A549 (cell line): ENCODE measurements around the gene BDNF. TPM values are rescaled to one million over a fixed set of nuclear protein-coding genes. Genes with fewer than 3 reads are reported as not detected.
A peak's percentile ranks its signal among the peaks of the same experiment; 100 is the strongest.

Experiments
- ATAC-seq, 2 experiments: fragments of 200-7000 bp in 1 of 2; fragments of >200 bp in 1 of 2; cut with Nextera tagmentation in 1 of 2; cut with Tn5 transposase in 1 of 2; 3 replicates each; pipeline versions ENCODE4 v1.8.0 to v1.9.1; 2018 to 2020; ENCODE audit warnings: mild to moderate bottlenecking in 1 of 2, moderate library complexity in 1 of 2
- CTCF ChIA-PET: fragments of 300-600 bp; sonication (Branson Sonifier 250); formaldehyde crosslinking; extraction: SDS; loops from one replicate; lab custom pipeline; 2021; ENCODE audit warnings: antibody characterized with exemption, inconsistent platforms; lab: Yijun Ruan, JAX
- POLR2A ChIA-PET: fragments of 350-600 bp; formaldehyde crosslinking; extraction: SDS; loops from one replicate; lab custom pipeline; 2021; ENCODE audit warnings: antibody characterized with exemption, inconsistent platforms; lab: Yijun Ruan, JAX
- DNase-seq, 2 experiments: peaks; one replicate each; pipeline versions ENCODE4 v3.0.0 to v3.0.0-alpha.2; 2011 to 2016; ENCODE audit warnings: low read depth in 1 of 2, low spot score in 1 of 2
- FAIRE-seq: peaks from 2 replicates; lab custom pipeline; 2011; peaks lifted over from hg19 to GRCh38; lab: Jason Lieb, UNC
- H3K27ac ChIP-seq, 2 experiments: fragments of >200 bp; sonication (Bioruptor Twin); formaldehyde crosslinking; 3 replicates each; pipeline ENCODE4 v1.5.1; 2016 to 2017
- H3K4me1 ChIP-seq: fragments of >200 bp; sonication (Bioruptor Twin); formaldehyde crosslinking; 3 replicates; pipeline ENCODE4 v1.6.1; 2016
- H3K4me2 ChIP-seq: fragments of >200 bp; sonication (Bioruptor Twin); formaldehyde crosslinking; 3 replicates; pipeline ENCODE4 v1.6.1; 2016
- H3K4me3 ChIP-seq: fragments of >200 bp; sonication (Bioruptor Twin); formaldehyde crosslinking; 3 replicates; pipeline ENCODE4 v1.5.1; 2016
- H3K9me3 ChIP-seq: fragments of >200 bp; sonication (Bioruptor Twin); formaldehyde crosslinking; 3 replicates; pipeline ENCODE4 v1.6.1; 2016
- CBX8 ChIP-seq: fragments of 200-600 bp; sonication (generic); IDR thresholded peaks from 2 replicates; pipeline ENCODE4 v1.6.1; 2016
- CHD2 ChIP-seq: fragments of 150-350 bp; IDR thresholded peaks from 2 replicates; pipeline ENCODE4 v1.6.1; 2014; ENCODE audit warnings: low read length; ENCODE audit not compliant: partially characterized antibody
- CHD4 ChIP-seq: fragments of 200-600 bp; sonication (generic); IDR thresholded peaks from 2 replicates; pipeline ENCODE4 v1.6.1; 2016; ENCODE audit warnings: antibody characterized with exemption, mild to moderate bottlenecking, borderline replicate concordance
- EP300 ChIP-seq, 2 experiments: fragments of >200 bp; sonication (Bioruptor Twin); formaldehyde crosslinking; IDR thresholded peaks; 2 replicates in 1 of 2; 3 replicates in 1 of 2; pipeline ENCODE4 v1.6.1; 2016 to 2017
- FOSL2 ChIP-seq, 2 experiments: fragments of 450-650 bp in 1 of 2; fragments of >200 bp in 1 of 2; sonication (Bioruptor Twin) in 1 of 2; formaldehyde crosslinking; IDR thresholded peaks; 2 replicates each; pipeline versions ENCODE4 v1.5.0 to v1.6.1; 2016 to 2020; ENCODE audit warnings: mild to moderate bottlenecking in 1 of 2, moderate library complexity in 1 of 2
- GATA3 ChIP-seq: IDR thresholded peaks from 2 replicates; pipeline ENCODE4 v1.6.1; 2012; ENCODE audit warnings: borderline replicate concordance
- HEYL ChIP-seq: fragments of 250-450 bp; sonication (Bioruptor Pico); IDR thresholded peaks from 2 replicates; pipeline ENCODE4 v1.8.0; 2021; ENCODE audit warnings: mild to moderate bottlenecking, moderate library complexity
- HOXB13 ChIP-seq: fragments of 250-450 bp; sonication (Bioruptor Pico); IDR thresholded peaks from 2 replicates; pipeline ENCODE4 v1.5.0; 2020; ENCODE audit warnings: low read depth, mild to moderate bottlenecking, moderate library complexity
- JUN ChIP-seq, 2 experiments: fragments of >200 bp; sonication (Bioruptor Twin); formaldehyde crosslinking; IDR thresholded peaks; 2 replicates in 1 of 2; 3 replicates in 1 of 2; pipeline ENCODE4 v1.6.1; 2016 to 2017
- KDM1A ChIP-seq: fragments of 200-600 bp; sonication (generic); IDR thresholded peaks from 2 replicates; pipeline ENCODE4 v1.6.1; 2016; ENCODE audit warnings: low read depth, mild to moderate bottlenecking
- RNF2 ChIP-seq: fragments of 200-600 bp; sonication (generic); IDR thresholded peaks from 2 replicates; pipeline ENCODE4 v1.6.1; 2016; ENCODE audit warnings: low read depth, mild to moderate bottlenecking, antibody characterized with exemption, moderate library complexity, borderline replicate concordance
- ZC3H11A ChIP-seq: fragments of 450-650 bp; IDR thresholded peaks from 2 replicates; pipeline ENCODE4 v1.6.1; 2014; ENCODE audit warnings: antibody characterized with exemption, mild to moderate bottlenecking
- ZFP36 ChIP-seq: fragments of 450-650 bp; IDR thresholded peaks from 2 replicates; pipeline ENCODE4 v1.6.1; 2014; ENCODE audit warnings: borderline replicate concordance; ENCODE audit not compliant: partially characterized antibody
- ZSCAN20 ChIP-seq: fragments of 250-450 bp; sonication (Bioruptor Pico); IDR thresholded peaks from 2 replicates; pipeline ENCODE4 v1.8.0; 2022; ENCODE audit warnings: mild to moderate bottlenecking, moderate library complexity
- WGBS: methylation state at CpG from one replicate; pipeline ENCODE4 v1.1.6; 2017; ENCODE audit errors: missing lambda C conversion rate; 5-methylcytosine and 5-hydroxymethylcytosine counted together
- polyA plus RNA-seq, 4 experiments: library from polyadenylated mRNA; depleted of rRNA in 3 of 4; stranded (reverse); fragments of >200 nt; fragmentation: RNase III in 1 of 4; extraction: RNeasy Plus Mini Kit Qiagen cat#74134 plus additional on column Dnase treatment in 1 of 4; gene quantifications; 2 replicates in 3 of 4; 3 replicates in 1 of 4; pipeline ENCODE4 v1.2.3, GENCODE V29; 2011 to 2017
- TF ChIP-seq, protein P1 (sequence below): fragments of 450-650 bp; IDR thresholded peaks from 2 replicates; pipeline ENCODE4 v1.6.1; 2014; ENCODE audit warnings: antibody characterized with exemption
- TF ChIP-seq, protein P2 (sequence below): IDR thresholded peaks from 2 replicates; pipeline ENCODE4 v1.6.1; 2012; ENCODE audit warnings: low read depth, borderline replicate concordance
- TF ChIP-seq, protein P3 (sequence below): fragments of >200 bp; sonication (Bioruptor Twin); formaldehyde crosslinking; IDR thresholded peaks from 3 replicates; pipeline ENCODE4 v1.5.1; 2016

Gene BDNF
- polyA plus RNA-seq, 2 of the 4 experiments (the other 2 are of a cell fraction), result 16.4 to 33.7 TPM

DNA sequence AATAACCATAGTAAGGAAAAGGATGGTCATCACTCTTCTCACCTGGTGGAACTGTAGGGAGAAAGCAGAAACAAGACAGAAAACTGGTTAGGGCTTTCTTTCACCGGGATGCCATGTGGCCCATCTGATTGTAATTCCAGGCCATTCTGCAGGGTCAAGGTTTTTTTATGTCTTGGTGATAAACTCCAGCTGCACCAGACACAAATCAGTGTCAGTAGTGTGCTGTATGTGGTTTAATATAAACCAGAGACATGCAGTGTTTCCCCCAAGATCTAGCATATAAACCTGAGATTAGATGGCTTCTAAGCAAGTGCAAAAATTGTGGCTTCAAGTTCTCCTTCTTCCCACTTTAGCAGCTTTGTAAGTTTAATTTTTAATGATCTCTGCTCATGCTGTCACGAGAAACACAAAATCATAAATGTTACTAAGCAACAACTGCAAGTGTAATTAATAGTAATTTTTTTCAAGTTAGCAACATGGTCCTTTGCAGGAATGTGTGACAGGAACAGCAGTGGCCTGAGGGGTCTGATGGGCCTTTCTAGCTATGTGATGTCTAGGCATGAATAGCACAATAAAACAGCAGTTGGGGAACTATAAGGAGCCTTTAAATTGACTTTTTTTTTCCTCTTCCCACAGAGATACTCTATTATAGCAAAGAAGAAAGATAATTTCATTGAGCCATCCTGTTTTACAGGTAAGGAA lies 41.6 kb downstream of the BDNF start:
- H3K4me2 ChIP-seq, result no peak overlapping the region
- no peak for TF ChIP-seq HOXB13 (CRISPR knock-in tag)
- TF ChIP-seq, protein P1, sequence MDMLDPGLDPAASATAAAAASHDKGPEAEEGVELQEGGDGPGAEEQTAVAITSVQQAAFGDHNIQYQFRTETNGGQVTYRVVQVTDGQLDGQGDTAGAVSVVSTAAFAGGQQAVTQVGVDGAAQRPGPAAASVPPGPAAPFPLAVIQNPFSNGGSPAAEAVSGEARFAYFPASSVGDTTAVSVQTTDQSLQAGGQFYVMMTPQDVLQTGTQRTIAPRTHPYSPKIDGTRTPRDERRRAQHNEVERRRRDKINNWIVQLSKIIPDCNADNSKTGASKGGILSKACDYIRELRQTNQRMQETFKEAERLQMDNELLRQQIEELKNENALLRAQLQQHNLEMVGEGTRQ, result no peak
- no peak for TF ChIP-seq EP300 (IDR thresholded peaks at IDR 0.05)
- no peak for TF ChIP-seq ZSCAN20
- TF ChIP-seq CBX8, result no peak
- TF ChIP-seq CHD4, result no peak
- peaks cover 16% of the 10 kb centered on the region; the same call in 1 of the 3 replicates for H3K4me1 ChIP-seq
- FAIRE-seq (peak; percentile 63), ATAC-seq (no peak), DNase-seq (no peak)
- POLR2A ChIA-PET, result no interaction called here
- CTCF ChIA-PET, result interaction anchor here (0.7 kb wide), 1 partner anchor 1408 kb away, joined by 3 read pairs; no protein-coding TSS in a partner anchor
- H3K9me3 ChIP-seq, result no peaks in the 10 kb centered on the region
- H3K27ac ChIP-seq, result no peak overlapping the region
- H3K4me3 ChIP-seq, result no peak overlapping the region
- WGBS, result 90% methylated on average over 2 of the region's 2 CpGs

DNA sequence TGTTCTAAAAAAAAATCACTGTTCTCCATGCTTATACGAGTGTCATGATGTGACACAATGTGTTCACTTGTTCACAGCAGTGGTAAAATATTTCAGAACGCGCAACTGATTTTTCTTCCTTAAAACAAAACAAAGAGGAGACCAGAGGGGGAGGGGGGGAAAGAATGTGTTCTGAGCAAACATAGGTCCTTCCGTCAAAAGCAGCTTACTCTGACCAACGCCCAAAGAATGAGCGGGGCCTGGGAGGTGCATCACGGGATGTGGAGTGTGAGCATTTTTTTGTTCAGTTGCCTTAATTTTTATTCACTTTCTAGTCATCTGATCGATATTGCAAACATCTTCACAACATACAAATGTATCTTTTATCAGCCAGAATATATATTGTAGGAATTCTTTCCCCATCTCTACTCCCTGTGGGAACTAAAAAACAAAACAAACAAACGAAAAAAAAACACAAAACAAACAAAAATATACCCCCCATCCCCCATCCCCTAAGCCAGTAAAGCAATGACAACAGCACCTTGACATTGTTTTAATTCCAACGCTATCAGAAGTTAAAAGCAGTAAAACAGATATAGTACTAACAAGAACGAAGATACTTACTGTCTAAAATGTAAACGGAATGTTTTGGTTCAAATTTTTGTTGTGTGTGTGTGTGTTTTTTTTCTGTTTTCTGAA lies 43.3 kb downstream of the BDNF start:
- DNase-seq (peak in 1 of 2 experiments; percentile 43), ATAC-seq (no peak)
- Histone ChIP-seq H3K9me3 (no peaks in the 10 kb centered on the region), H3K4me2 (no peak overlapping the region), H3K27ac (no peak overlapping the region), H3K4me3 (no peak overlapping the region)
- POLR2A ChIA-PET, result no interaction called here
- TF ChIP-seq JUN (IDR thresholded peaks at IDR 0.05) (no peak), FOSL2 (IDR thresholded peaks at IDR 0.05) (no peak), FOSL2 (CRISPR knock-in tag; IDR thresholded peaks at IDR 0.05) (no peak), EP300 (IDR thresholded peaks at IDR 0.05) (no peak)
- TF ChIP-seq, all 56 proteins: peak for 0
- 67% methylated on average over 12 of the region's 12 CpGs for WGBS
- FAIRE-seq, result no peak
- peaks cover 8% of the 10 kb centered on the region; the same call in 1 of the 3 replicates for H3K4me1 ChIP-seq
- CTCF ChIA-PET, result no interaction called here

DNA sequence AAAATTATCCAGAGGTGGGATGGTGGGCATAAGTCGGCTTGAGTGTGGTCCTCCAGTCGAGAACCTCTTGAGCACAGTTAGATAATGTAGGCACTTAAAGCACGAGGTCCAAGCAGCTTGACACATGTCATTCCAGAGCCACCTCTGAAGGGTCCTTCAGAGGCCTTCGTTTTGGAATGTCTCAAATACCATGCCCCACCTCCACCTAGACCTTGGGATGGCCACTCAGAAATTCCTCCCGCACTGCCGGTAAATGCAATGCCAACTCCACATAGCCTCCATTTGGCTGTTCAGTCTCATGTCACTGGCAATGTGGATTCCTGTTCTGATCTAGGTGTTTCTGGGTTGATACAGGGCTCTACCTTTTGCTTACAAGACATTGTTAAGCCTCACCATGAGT lies 43.9 kb downstream of the BDNF start:
- CTCF ChIA-PET, result no interaction called here

More for the DNA sequence above, 43.9 kb downstream of the BDNF start:
- TF ChIP-seq, protein P2, sequence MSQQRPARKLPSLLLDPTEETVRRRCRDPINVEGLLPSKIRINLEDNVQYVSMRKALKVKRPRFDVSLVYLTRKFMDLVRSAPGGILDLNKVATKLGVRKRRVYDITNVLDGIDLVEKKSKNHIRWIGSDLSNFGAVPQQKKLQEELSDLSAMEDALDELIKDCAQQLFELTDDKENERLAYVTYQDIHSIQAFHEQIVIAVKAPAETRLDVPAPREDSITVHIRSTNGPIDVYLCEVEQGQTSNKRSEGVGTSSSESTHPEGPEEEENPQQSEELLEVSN, result no peak
- TF ChIP-seq RNF2 (no peak), GATA3 (no peak), HEYL (CRISPR knock-in tag) (no peak), ZFP36 (no peak), KDM1A (no peak), ZC3H11A (no peak), CHD2 (no peak)
- TF ChIP-seq, protein P3, sequence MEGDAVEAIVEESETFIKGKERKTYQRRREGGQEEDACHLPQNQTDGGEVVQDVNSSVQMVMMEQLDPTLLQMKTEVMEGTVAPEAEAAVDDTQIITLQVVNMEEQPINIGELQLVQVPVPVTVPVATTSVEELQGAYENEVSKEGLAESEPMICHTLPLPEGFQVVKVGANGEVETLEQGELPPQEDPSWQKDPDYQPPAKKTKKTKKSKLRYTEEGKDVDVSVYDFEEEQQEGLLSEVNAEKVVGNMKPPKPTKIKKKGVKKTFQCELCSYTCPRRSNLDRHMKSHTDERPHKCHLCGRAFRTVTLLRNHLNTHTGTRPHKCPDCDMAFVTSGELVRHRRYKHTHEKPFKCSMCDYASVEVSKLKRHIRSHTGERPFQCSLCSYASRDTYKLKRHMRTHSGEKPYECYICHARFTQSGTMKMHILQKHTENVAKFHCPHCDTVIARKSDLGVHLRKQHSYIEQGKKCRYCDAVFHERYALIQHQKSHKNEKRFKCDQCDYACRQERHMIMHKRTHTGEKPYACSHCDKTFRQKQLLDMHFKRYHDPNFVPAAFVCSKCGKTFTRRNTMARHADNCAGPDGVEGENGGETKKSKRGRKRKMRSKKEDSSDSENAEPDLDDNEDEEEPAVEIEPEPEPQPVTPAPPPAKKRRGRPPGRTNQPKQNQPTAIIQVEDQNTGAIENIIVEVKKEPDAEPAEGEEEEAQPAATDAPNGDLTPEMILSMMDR, result no peak
- FAIRE-seq (no peak), DNase-seq (no peak), ATAC-seq (no peak)
- WGBS, result 93% methylated on average over 6 of the region's 6 CpGs
- Histone ChIP-seq H3K4me1 (peaks cover 8% of the 10 kb centered on the region; the same call in 1 of the 3 replicates), H3K27ac (no peak overlapping the region), H3K4me2 (no peak overlapping the region), H3K4me3 (no peak overlapping the region), H3K9me3 (no peaks in the 10 kb centered on the region)
- POLR2A ChIA-PET, result no interaction called here
